BE2C (cell line): ENCODE results near the gene RASGRP4.
A peak's percentile ranks its signal among the peaks of the same experiment; 100 is the strongest.

ENCODE experiments used
- DNase-seq: peaks from one replicate; pipeline ENCODE4 v3.0.0-alpha.2; 2020
- H3K27me3 ChIP-seq: fragments of 250-450 bp; sonication (Bioruptor Pico); 2 replicates; pipeline ENCODE4 v1.5.1; 2020; ENCODE audit warnings: mild to moderate bottlenecking
- H3K36me3 ChIP-seq: fragments of 250-450 bp; sonication (Bioruptor Pico); 2 replicates; pipeline ENCODE4 v1.5.1; 2020; ENCODE audit warnings: mild to moderate bottlenecking
- H3K4me1 ChIP-seq: fragments of 250-450 bp; sonication (Bioruptor Pico); 2 replicates; pipeline ENCODE4 v1.5.1; 2020
- H3K4me3 ChIP-seq: 2 replicates; pipeline ENCODE4 v1.5.1; 2011; ENCODE audit warnings: low read depth, low read length
- H3K9me3 ChIP-seq: fragments of 250-450 bp; sonication (Bioruptor Pico); 2 replicates; pipeline ENCODE4 v1.5.1; 2020
- CTCF ChIP-seq: IDR thresholded peaks from 2 replicates; pipeline ENCODE4 v1.5.1; 2012; ENCODE audit warnings: mild to moderate bottlenecking, low read depth, low read length

The RASGRP4 gene

GRCh38 chr19:38402623-38402966, 23.4 kb downstream of the RASGRP4 start:
- DNase-seq, result no peak
- Histone ChIP-seq H3K4me3 (peak overlapping the region; percentile 51), H3K9me3 (no peaks in the 10 kb centered on the region), H3K27me3 (no peaks in the 10 kb centered on the region; the same call in 1 of the 2 replicates), H3K36me3 (no peaks in the 10 kb centered on the region), H3K4me1 (no peaks in the 10 kb centered on the region)
- TF ChIP-seq CTCF, result no peak

DNA sequence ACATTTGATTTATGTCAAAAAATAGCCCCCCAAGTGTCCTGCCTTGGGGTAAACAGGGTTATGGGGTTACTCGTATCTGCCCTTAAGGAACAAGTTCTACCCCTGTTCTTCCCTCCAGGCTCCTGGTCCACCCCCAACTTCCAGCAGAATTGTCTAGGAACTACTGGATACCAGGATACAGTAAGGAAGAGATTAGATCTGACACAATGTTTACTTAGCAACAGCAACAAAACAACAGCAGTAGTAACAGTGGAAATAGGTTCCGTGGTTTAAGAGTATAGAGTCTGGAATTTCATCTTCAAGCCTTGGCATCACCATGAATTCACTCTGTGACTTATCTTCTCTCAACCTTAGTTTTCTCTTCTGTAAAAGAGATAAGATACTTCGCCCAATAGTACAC, 24.9 kb downstream of the RASGRP4 start:
- H3K4me3 ChIP-seq, result no peak overlapping the region
- H3K9me3 ChIP-seq, result no peaks in the 10 kb centered on the region
- no peak for TF ChIP-seq CTCF
- DNase-seq, result no peak
- no peaks in the 10 kb centered on the region for H3K4me1 ChIP-seq
- H3K27me3 ChIP-seq, result no peaks in the 10 kb centered on the region; the same call in 1 of the 2 replicates
- no peaks in the 10 kb centered on the region for H3K36me3 ChIP-seq

GRCh38 chr19:38400361-38400760, 25.7 kb downstream of the RASGRP4 start:
- no peak for DNase-seq
- no peak for TF ChIP-seq CTCF
- H3K36me3 ChIP-seq, result no peaks in the 10 kb centered on the region
- H3K4me3 ChIP-seq, result no peak overlapping the region
- no peaks in the 10 kb centered on the region; the same call in 1 of the 2 replicates for H3K27me3 ChIP-seq
- no peaks in the 10 kb centered on the region for H3K4me1 ChIP-seq
- no peaks in the 10 kb centered on the region for H3K9me3 ChIP-seq

DNA sequence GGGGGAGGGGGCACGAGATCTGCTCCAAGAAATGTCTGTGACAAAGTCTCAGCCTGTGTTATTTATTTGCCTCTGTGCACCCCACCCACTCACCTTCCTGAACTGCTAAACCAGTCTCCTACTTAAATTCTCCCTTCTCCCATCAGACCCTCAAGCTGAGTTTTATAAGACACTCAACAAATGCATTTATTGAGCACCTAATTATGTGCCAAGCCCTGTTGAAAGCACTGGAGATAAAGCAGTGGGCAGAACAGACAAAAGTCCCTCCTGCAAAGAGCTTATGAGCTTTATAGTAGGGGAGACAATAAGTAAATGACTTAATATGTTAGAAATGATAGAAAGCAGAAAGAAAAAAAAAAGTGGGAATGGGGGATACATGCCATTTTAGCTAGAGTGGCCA, 26.5 kb downstream of the RASGRP4 start:
- DNase-seq, result no peak
- no peaks in the 10 kb centered on the region for H3K4me1 ChIP-seq
- H3K4me3 ChIP-seq, result no peak overlapping the region
- H3K27me3 ChIP-seq, result no peaks in the 10 kb centered on the region; the same call in 1 of the 2 replicates
- no peak for TF ChIP-seq CTCF
- H3K36me3 ChIP-seq, result no peaks in the 10 kb centered on the region
- H3K9me3 ChIP-seq, result no peaks in the 10 kb centered on the region

- no peaks in the 10 kb centered on the region for H3K9me3 ChIP-seq
- H3K4me3 ChIP-seq, result no peak overlapping the region
- no peaks in the 10 kb centered on the region for H3K4me1 ChIP-seq
- no peaks in the 10 kb centered on the region; the same call in 1 of the 2 replicates for H3K27me3 ChIP-seq
- H3K36me3 ChIP-seq, result no peaks in the 10 kb centered on the region
- DNase-seq, result no peak
- no peak for TF ChIP-seq CTCF
Measured at GRCh38 chr19:38399081-38399480, 26.9 kb downstream of the RASGRP4 start.

GRCh38 chr19:38395381-38396114, 30.5 kb downstream of the RASGRP4 start:
- Histone ChIP-seq H3K27me3 (no peaks in the 10 kb centered on the region), H3K9me3 (no peaks in the 10 kb centered on the region), H3K36me3 (no peaks in the 10 kb centered on the region), H3K4me3 (no peak overlapping the region), H3K4me1 (no peaks in the 10 kb centered on the region)
- TF ChIP-seq CTCF, result no peak
- DNase-seq, result no peak
